Measurements from ENCODE around the gene RXFP3.

- no peak for TF ChIP-seq CTCF (IDR thresholded peaks at IDR 0.05; ENCODE audit: borderline replicate concordance, extremely low read depth, low read length, poor library complexity, severe bottlenecking)
- TF ChIP-seq EZH2 (IDR thresholded peaks at IDR 0.05; ENCODE audit: borderline replicate concordance, low read depth, low read length, severe bottlenecking), result no peak
Measured at GRCh38 chr5:33984671-33985124, 48.5 kb downstream of the RXFP3 start, which contains the start of gene SLC45A2.
